NB4 (cell line): ENCODE results near the gene TFPI.

ENCODE experiments used
- CTCF ChIP-seq: IDR thresholded peaks from one replicate; pipeline ENCODE4 v1.5.1; 2012; ENCODE audit warnings: low read depth, low read length
- POLR2A ChIP-seq: IDR thresholded peaks from 2 replicates; pipeline ENCODE4 v1.6.1; 2011; ENCODE audit warnings: mild to moderate bottlenecking; ENCODE audit not compliant: insufficient read length; ENCODE audit errors: extremely low read depth

DNA sequence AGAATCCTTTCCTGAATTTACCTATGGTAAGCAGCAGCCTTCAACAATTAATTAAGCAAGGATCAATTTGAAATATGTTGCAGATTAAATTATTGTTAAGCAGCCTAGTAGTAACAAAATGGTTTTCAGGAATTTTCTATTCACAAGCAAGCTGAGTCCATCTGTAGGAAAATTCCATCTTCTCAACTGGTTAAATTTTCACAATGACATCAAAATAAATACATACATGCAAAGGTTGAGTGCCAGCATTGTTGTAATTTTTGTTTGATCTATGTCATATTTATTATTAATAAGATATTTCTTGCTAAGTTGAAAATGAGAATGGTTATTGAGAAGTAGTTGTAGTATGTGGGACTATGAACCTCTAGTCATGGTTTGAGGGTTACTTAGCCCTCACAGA lies 15.3 kb upstream of the TFPI start:
- TF ChIP-seq POLR2A (no peak), CTCF (no peak)
